ENCODE measurements around the gene DEK. TPM values are rescaled to one million over a fixed set of nuclear protein-coding genes. Genes with fewer than 3 reads are reported as not detected.
"Not testable (repeated sequence)": the region's sequence is repeated elsewhere in the genome, so short reads cannot be mapped to it uniquely, and the experiment has no call there.

Gene DEK
- total and polyA plus RNA-seq, 7 experiments from 2014 or later = 41.6 to 174 (median 61.1) TPM

GRCh38 chr6:18208778-18209177 lies 55.6 kb downstream of the DEK start:
- intact Hi-C loops (cut with micrococcal nuclease) = not testable (repeated sequence)

GRCh38 chr6:18207949-18208348 lies 56.4 kb downstream of the DEK start:
- POLR2A ChIA-PET = no interaction called here
- H3K9me3 Mint-ChIP-seq = no peaks in the 10 kb centered on the region
- Histone ChIP-seq H3K27ac (ENCODE audit: low read depth, low read length) (no peak overlapping the region), H3K27me3 (ENCODE audit: control insufficient read depth in 2 of 2, insufficient read depth in 2 of 2, low read length in 2 of 2) (no peaks in the 10 kb centered on the region), H3K4me1 (ENCODE audit: control insufficient read depth in 2 of 2, insufficient read depth in 2 of 2, low read length in 2 of 2) (no peaks in the 10 kb centered on the region), H3K9me3 (ENCODE audit: control insufficient read depth in 2 of 3, low read length in 3 of 3) (no peaks in the 10 kb centered on the region), H3K4me3 (ENCODE audit: low read length) (no peak overlapping the region), H3K36me3 (ENCODE audit: control insufficient read depth in 2 of 3, insufficient read depth in 3 of 3, low read length in 3 of 3) (peaks cover 0 to 18% (median 9%) of the 10 kb centered on the region in 3 experiments)
- H3K4me1 Mint-ChIP-seq = peaks cover 0 to 6% (median 0%) of the 10 kb centered on the region in 7 donors
- CTCF ChIA-PET = no interaction called here
- DNase-seq (no peak), ATAC-seq (no peak)
- H3K36me3 Mint-ChIP-seq = peaks cover 7 to 55% (median 15%) of the 10 kb centered on the region in 5 donors
- no peak overlapping the region for H3K4me3 Mint-ChIP-seq
- intact Hi-C loops (cut with micrococcal nuclease) = no loop called here
- no peaks in the 10 kb centered on the region for H3K27me3 Mint-ChIP-seq
- no peak overlapping the region for H3K27ac Mint-ChIP-seq

More at GRCh38 chr6:18208778-18209177, 55.6 kb downstream of the DEK start:
- H3K4me3 Mint-ChIP-seq; H3K4me1 ChIP-seq (ENCODE audit: control insufficient read depth in 2 of 2, insufficient read depth in 2 of 2, low read length in 2 of 2); H3K4me3 ChIP-seq (ENCODE audit: low read length); H3K27ac ChIP-seq (ENCODE audit: low read depth, low read length); POLR2A ChIA-PET; H3K4me1 Mint-ChIP-seq; H3K9me3 ChIP-seq (ENCODE audit: control insufficient read depth in 2 of 3, low read length in 3 of 3); H3K27me3 ChIP-seq (ENCODE audit: control insufficient read depth in 2 of 2, insufficient read depth in 2 of 2, low read length in 2 of 2); DNase-seq; CTCF ChIA-PET; H3K27me3 Mint-ChIP-seq; H3K9me3 Mint-ChIP-seq; ATAC-seq; H3K27ac Mint-ChIP-seq: not testable (repeated sequence)
- peaks cover 7 to 58% (median 16%) of the 10 kb centered on the region in 5 donors for H3K36me3 Mint-ChIP-seq
- H3K36me3 ChIP-seq (ENCODE audit: control insufficient read depth in 2 of 3, insufficient read depth in 3 of 3, low read length in 3 of 3) = peaks cover 0 to 22% (median 9%) of the 10 kb centered on the region in 3 experiments

GRCh38 chr6:18207438-18207837 lies 56.9 kb downstream of the DEK start:
- H3K36me3 Mint-ChIP-seq = peaks cover 7 to 55% (median 19%) of the 10 kb centered on the region in 5 donors
- CTCF ChIA-PET = no interaction called here

GRCh38 chr6:18206591-18206990 lies 57.7 kb downstream of the DEK start:
- intact Hi-C loops (cut with micrococcal nuclease) = no loop called here
- Mint-ChIP-seq H3K27ac (peak overlapping the region in 2 of 9 donors; percentile 32 to 40), H3K27me3 (no peaks in the 10 kb centered on the region), H3K4me1 (peaks cover 0 to 6% (median 0%) of the 10 kb centered on the region in 7 donors), H3K9me3 (no peaks in the 10 kb centered on the region), H3K36me3 (peaks cover 6 to 57% (median 21%) of the 10 kb centered on the region in 5 donors), H3K4me3 (no peak overlapping the region)
- peaks cover 0 to 14% (median 9%) of the 10 kb centered on the region in 3 experiments for H3K36me3 ChIP-seq (ENCODE audit: control insufficient read depth in 2 of 3, insufficient read depth in 3 of 3, low read length in 3 of 3)
- no peak for DNase-seq
- no peak overlapping the region for H3K4me3 ChIP-seq (ENCODE audit: low read length)
- ATAC-seq = no peak
- H3K9me3 ChIP-seq (ENCODE audit: control insufficient read depth in 2 of 3, low read length in 3 of 3) = no peaks in the 10 kb centered on the region
- no peaks in the 10 kb centered on the region for H3K27me3 ChIP-seq (ENCODE audit: control insufficient read depth in 2 of 2, insufficient read depth in 2 of 2, low read length in 2 of 2)
- POLR2A ChIA-PET = no interaction called here
- H3K27ac ChIP-seq (ENCODE audit: low read depth, low read length) = no peak overlapping the region
- CTCF ChIA-PET = no interaction called here
- no peaks in the 10 kb centered on the region for H3K4me1 ChIP-seq (ENCODE audit: control insufficient read depth in 2 of 2, insufficient read depth in 2 of 2, low read length in 2 of 2)

More at GRCh38 chr6:18207438-18207837, 56.9 kb downstream of the DEK start:
- no peak for ATAC-seq
- H3K9me3 Mint-ChIP-seq = no peaks in the 10 kb centered on the region
- H3K27me3 Mint-ChIP-seq = no peaks in the 10 kb centered on the region
- Histone ChIP-seq H3K27ac (ENCODE audit: low read depth, low read length) (no peak overlapping the region), H3K27me3 (ENCODE audit: control insufficient read depth in 2 of 2, insufficient read depth in 2 of 2, low read length in 2 of 2) (no peaks in the 10 kb centered on the region), H3K4me1 (ENCODE audit: control insufficient read depth in 2 of 2, insufficient read depth in 2 of 2, low read length in 2 of 2) (no peaks in the 10 kb centered on the region), H3K36me3 (ENCODE audit: control insufficient read depth in 2 of 3, insufficient read depth in 3 of 3, low read length in 3 of 3) (peaks cover 0 to 12% (median 9%) of the 10 kb centered on the region in 3 experiments), H3K4me3 (ENCODE audit: low read length) (no peak overlapping the region), H3K9me3 (ENCODE audit: control insufficient read depth in 2 of 3, low read length in 3 of 3) (no peaks in the 10 kb centered on the region)
- H3K4me3 Mint-ChIP-seq = no peak overlapping the region
- H3K27ac Mint-ChIP-seq = no peak overlapping the region
- DNase-seq = no peak
- intact Hi-C loops (cut with micrococcal nuclease) = no loop called here
- POLR2A ChIA-PET = no interaction called here
- peaks cover 0 to 6% (median 0%) of the 10 kb centered on the region in 7 donors for H3K4me1 Mint-ChIP-seq

- intact Hi-C loops (cut with micrococcal nuclease) = no loop called here
- peaks cover 0 to 18% (median 9%) of the 10 kb centered on the region in 3 experiments for H3K36me3 ChIP-seq (ENCODE audit: control insufficient read depth in 2 of 3, insufficient read depth in 3 of 3, low read length in 3 of 3)
- H3K4me3 Mint-ChIP-seq = no peak overlapping the region
These were observed 59.6 kb downstream of the DEK start for GRCh38 chr6:18204691-18205090.

GRCh38 chr6:18203786-18204185 lies 60.5 kb downstream of the DEK start:
- Mint-ChIP-seq H3K4me3 (no peak overlapping the region), H3K4me1 (no peaks in the 10 kb centered on the region), H3K27me3 (no peaks in the 10 kb centered on the region), H3K9me3 (no peaks in the 10 kb centered on the region), H3K36me3 (peaks cover 2 to 57% (median 30%) of the 10 kb centered on the region in 5 donors), H3K27ac (no peak overlapping the region)
- intact Hi-C loops (cut with micrococcal nuclease) = no loop called here
- Histone ChIP-seq H3K36me3 (ENCODE audit: control insufficient read depth in 2 of 3, insufficient read depth in 3 of 3, low read length in 3 of 3) (peaks cover 0 to 18% (median 9%) of the 10 kb centered on the region in 3 experiments), H3K4me3 (ENCODE audit: low read length) (no peak overlapping the region), H3K27me3 (ENCODE audit: control insufficient read depth in 2 of 2, insufficient read depth in 2 of 2, low read length in 2 of 2) (no peaks in the 10 kb centered on the region), H3K9me3 (ENCODE audit: control insufficient read depth in 2 of 3, low read length in 3 of 3) (no peaks in the 10 kb centered on the region), H3K27ac (ENCODE audit: low read depth, low read length) (no peak overlapping the region), H3K4me1 (ENCODE audit: control insufficient read depth in 2 of 2, insufficient read depth in 2 of 2, low read length in 2 of 2) (no peaks in the 10 kb centered on the region)
- no peak for DNase-seq
- ATAC-seq = no peak
- POLR2A ChIA-PET = no interaction called here
- CTCF ChIA-PET = no interaction called here

More at GRCh38 chr6:18204691-18205090, 59.6 kb downstream of the DEK start:
- H3K36me3 Mint-ChIP-seq = peaks cover 4 to 66% (median 30%) of the 10 kb centered on the region in 5 donors
- no peaks in the 10 kb centered on the region for H3K27me3 Mint-ChIP-seq
- Histone ChIP-seq H3K27ac (ENCODE audit: low read depth, low read length) (no peak overlapping the region), H3K4me1 (ENCODE audit: control insufficient read depth in 2 of 2, insufficient read depth in 2 of 2, low read length in 2 of 2) (no peaks in the 10 kb centered on the region), H3K4me3 (ENCODE audit: low read length) (no peak overlapping the region), H3K9me3 (ENCODE audit: control insufficient read depth in 2 of 3, low read length in 3 of 3) (no peaks in the 10 kb centered on the region), H3K27me3 (ENCODE audit: control insufficient read depth in 2 of 2, insufficient read depth in 2 of 2, low read length in 2 of 2) (no peaks in the 10 kb centered on the region)
- ChIA-PET CTCF (no interaction called here), POLR2A (no interaction called here)
- H3K9me3 Mint-ChIP-seq = no peaks in the 10 kb centered on the region
- H3K27ac Mint-ChIP-seq = no peak overlapping the region
- DNase-seq (no peak), ATAC-seq (no peak)
- no peaks in the 10 kb centered on the region for H3K4me1 Mint-ChIP-seq

GRCh38 chr6:18192026-18192425 lies 72.3 kb downstream of the DEK start:
- peaks cover 0 to 51% (median 27%) of the 10 kb centered on the region in 5 donors for H3K36me3 Mint-ChIP-seq
- no peaks in the 10 kb centered on the region for H3K27me3 ChIP-seq (ENCODE audit: control insufficient read depth in 2 of 2, insufficient read depth in 2 of 2, low read length in 2 of 2)
- no peak overlapping the region for H3K27ac Mint-ChIP-seq
- H3K4me1 ChIP-seq (ENCODE audit: control insufficient read depth in 2 of 2, insufficient read depth in 2 of 2, low read length in 2 of 2) = no peaks in the 10 kb centered on the region
- no peaks in the 10 kb centered on the region for H3K9me3 ChIP-seq (ENCODE audit: control insufficient read depth in 2 of 3, low read length in 3 of 3)
- H3K27me3 Mint-ChIP-seq = no peaks in the 10 kb centered on the region
- H3K36me3 ChIP-seq (ENCODE audit: control insufficient read depth in 2 of 3, insufficient read depth in 3 of 3, low read length in 3 of 3) = peaks cover 0 to 14% (median 0%) of the 10 kb centered on the region in 3 experiments
- H3K27ac ChIP-seq (ENCODE audit: low read depth, low read length) = no peak overlapping the region
- ChIA-PET CTCF (no interaction called here), POLR2A (no interaction called here)
- intact Hi-C loops (cut with micrococcal nuclease) = no loop called here
- DNase-seq (no peak), ATAC-seq (no peak)
- H3K4me3 Mint-ChIP-seq = no peak overlapping the region
- H3K4me3 ChIP-seq (ENCODE audit: low read length) = no peak overlapping the region
- peaks cover 0 to 3% (median 0%) of the 10 kb centered on the region in 7 donors for H3K4me1 Mint-ChIP-seq
- no peaks in the 10 kb centered on the region for H3K9me3 Mint-ChIP-seq

All from naive thymus-derived CD4-positive, alpha-beta T cell (primary cell).